ENCODE measurements around the gene TNIK.

- TF ChIP-seq RAD21 (conservative IDR thresholded peaks at IDR 0.05) (no peak), EZH2 (IDR thresholded peaks at IDR 0.05; ENCODE audit: borderline replicate concordance, insufficient read depth, low read length, poor library complexity, severe bottlenecking) (no peak), CTCF (IDR thresholded peaks at IDR 0.05; ENCODE audit: poor library complexity, severe bottlenecking) (no peak), EP300 (conservative IDR thresholded peaks at IDR 0.05; ENCODE audit: poor library complexity, severe bottlenecking) (no peak), POLR2AphosphoS5 (IDR thresholded peaks at IDR 0.05) (no peak), REST (IDR thresholded peaks at IDR 0.05; ENCODE audit: borderline replicate concordance) (no peak), MXI1 (conservative IDR thresholded peaks at IDR 0.05; ENCODE audit: poor library complexity, severe bottlenecking) (no peak)
Measured at GRCh38 chr3:171379281-171379680, 80.9 kb downstream of the TNIK start.
